ENCODE measurements around the gene MZB1.

DNA sequence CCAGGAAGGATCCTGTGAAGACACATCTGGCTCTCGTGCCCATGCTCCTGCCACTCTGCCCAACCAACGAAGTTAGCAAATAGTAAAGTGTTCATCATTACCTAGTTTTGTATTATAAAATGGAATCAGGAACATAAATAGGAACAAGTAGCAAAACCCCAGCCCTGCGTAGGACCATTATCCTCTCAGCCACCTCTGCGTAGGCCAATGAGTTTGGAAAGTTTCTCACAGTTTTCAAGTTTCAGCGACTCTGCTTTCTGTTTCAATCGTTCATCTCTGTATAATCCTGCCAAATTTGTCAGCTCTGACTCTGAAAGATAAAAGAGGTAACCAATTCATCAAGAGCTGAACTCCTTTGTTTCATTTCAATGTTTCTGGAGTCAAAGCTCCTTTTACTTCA is 24.2 kb upstream of the MZB1 start:
- TF ChIP-seq, protein P1, sequence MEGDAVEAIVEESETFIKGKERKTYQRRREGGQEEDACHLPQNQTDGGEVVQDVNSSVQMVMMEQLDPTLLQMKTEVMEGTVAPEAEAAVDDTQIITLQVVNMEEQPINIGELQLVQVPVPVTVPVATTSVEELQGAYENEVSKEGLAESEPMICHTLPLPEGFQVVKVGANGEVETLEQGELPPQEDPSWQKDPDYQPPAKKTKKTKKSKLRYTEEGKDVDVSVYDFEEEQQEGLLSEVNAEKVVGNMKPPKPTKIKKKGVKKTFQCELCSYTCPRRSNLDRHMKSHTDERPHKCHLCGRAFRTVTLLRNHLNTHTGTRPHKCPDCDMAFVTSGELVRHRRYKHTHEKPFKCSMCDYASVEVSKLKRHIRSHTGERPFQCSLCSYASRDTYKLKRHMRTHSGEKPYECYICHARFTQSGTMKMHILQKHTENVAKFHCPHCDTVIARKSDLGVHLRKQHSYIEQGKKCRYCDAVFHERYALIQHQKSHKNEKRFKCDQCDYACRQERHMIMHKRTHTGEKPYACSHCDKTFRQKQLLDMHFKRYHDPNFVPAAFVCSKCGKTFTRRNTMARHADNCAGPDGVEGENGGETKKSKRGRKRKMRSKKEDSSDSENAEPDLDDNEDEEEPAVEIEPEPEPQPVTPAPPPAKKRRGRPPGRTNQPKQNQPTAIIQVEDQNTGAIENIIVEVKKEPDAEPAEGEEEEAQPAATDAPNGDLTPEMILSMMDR (IDR thresholded peaks at IDR 0.05) = no peak
- TF ChIP-seq POLR2A (IDR thresholded peaks at IDR 0.05) = no peak
